Measurements from ENCODE around the gene ARHGAP5.

Gene ARHGAP5

GRCh38 chr14:32185097-32185496 is 108.0 kb downstream of the ARHGAP5 start:
- Histone ChIP-seq H3K4me3 (ENCODE audit: low read depth, low read length, poor library complexity, severe bottlenecking) (no peak overlapping the region), H3F3A (ENCODE audit: insufficient read depth, low read length) (no peaks in the 10 kb centered on the region), H3K9ac (ENCODE audit: low read length) (no peak overlapping the region), H3K4me2 (ENCODE audit: low read length) (no peak overlapping the region), H3K9me3 (ENCODE audit: low read length) (peaks cover 7% of the 10 kb centered on the region; the same call in 1 of the 2 replicates), H3K79me2 (ENCODE audit: insufficient read depth, low read length) (no peaks in the 10 kb centered on the region), H3K9me2 (ENCODE audit: low read depth, low read length) (no peaks in the 10 kb centered on the region), H3K4me1 (ENCODE audit: insufficient read depth, low read length, severe bottlenecking) (no peaks in the 10 kb centered on the region), H3K27ac (ENCODE audit: low read depth, low read length, poor library complexity, severe bottlenecking) (no peak overlapping the region), H2AFZ (ENCODE audit: low read length) (no peak overlapping the region), H3K36me3 (ENCODE audit: insufficient read depth, low read length) (no peaks in the 10 kb centered on the region), H3K27me3 (ENCODE audit: insufficient read depth, low read length) (no peaks in the 10 kb centered on the region), H4K20me1 (ENCODE audit: insufficient read depth, low read length) (no peaks in the 10 kb centered on the region)
- TF ChIP-seq CTCF (IDR thresholded peaks at IDR 0.05; ENCODE audit: low read length) (no peak), EZH2 (IDR thresholded peaks at IDR 0.05; ENCODE audit: borderline replicate concordance, low read length) (no peak)

- Histone ChIP-seq H3K4me1 (ENCODE audit: insufficient read depth, low read length, severe bottlenecking) (no peaks in the 10 kb centered on the region), H3K79me2 (ENCODE audit: insufficient read depth, low read length) (no peaks in the 10 kb centered on the region), H2AFZ (ENCODE audit: low read length) (no peak overlapping the region)
These were observed 109.1 kb downstream of the ARHGAP5 start for GRCh38 chr14:32186248-32186647.

GRCh38 chr14:32189811-32190210 is 112.7 kb downstream of the ARHGAP5 start:
- TF ChIP-seq EZH2 (IDR thresholded peaks at IDR 0.05; ENCODE audit: borderline replicate concordance, low read length) (no peak), CTCF (IDR thresholded peaks at IDR 0.05; ENCODE audit: low read length) (no peak)
- Histone ChIP-seq H3K36me3 (ENCODE audit: insufficient read depth, low read length) (no peaks in the 10 kb centered on the region), H3K9me2 (ENCODE audit: low read depth, low read length) (no peaks in the 10 kb centered on the region), H3K27ac (ENCODE audit: low read depth, low read length, poor library complexity, severe bottlenecking) (no peak overlapping the region), H3K4me1 (ENCODE audit: insufficient read depth, low read length, severe bottlenecking) (no peaks in the 10 kb centered on the region), H3K4me3 (ENCODE audit: low read depth, low read length, poor library complexity, severe bottlenecking) (no peak overlapping the region), H3K4me2 (ENCODE audit: low read length) (no peak overlapping the region), H3K9me3 (ENCODE audit: low read length) (peaks cover 5% of the 10 kb centered on the region; the same call in 1 of the 2 replicates), H3F3A (ENCODE audit: insufficient read depth, low read length) (no peaks in the 10 kb centered on the region), H3K79me2 (ENCODE audit: insufficient read depth, low read length) (no peaks in the 10 kb centered on the region), H3K9ac (ENCODE audit: low read length) (no peak overlapping the region), H4K20me1 (ENCODE audit: insufficient read depth, low read length) (no peaks in the 10 kb centered on the region), H2AFZ (ENCODE audit: low read length) (no peak overlapping the region), H3K27me3 (ENCODE audit: insufficient read depth, low read length) (no peaks in the 10 kb centered on the region)

More at GRCh38 chr14:32186248-32186647, 109.1 kb downstream of the ARHGAP5 start:
- Histone ChIP-seq H3F3A (ENCODE audit: insufficient read depth, low read length) (no peaks in the 10 kb centered on the region), H3K4me2 (ENCODE audit: low read length) (no peak overlapping the region), H3K9ac (ENCODE audit: low read length) (no peak overlapping the region), H4K20me1 (ENCODE audit: insufficient read depth, low read length) (no peaks in the 10 kb centered on the region), H3K9me3 (ENCODE audit: low read length) (peaks cover 7% of the 10 kb centered on the region; the same call in 1 of the 2 replicates), H3K4me3 (ENCODE audit: low read depth, low read length, poor library complexity, severe bottlenecking) (no peak overlapping the region), H3K27me3 (ENCODE audit: insufficient read depth, low read length) (no peaks in the 10 kb centered on the region), H3K36me3 (ENCODE audit: insufficient read depth, low read length) (no peaks in the 10 kb centered on the region), H3K27ac (ENCODE audit: low read depth, low read length, poor library complexity, severe bottlenecking) (no peak overlapping the region), H3K9me2 (ENCODE audit: low read depth, low read length) (no peaks in the 10 kb centered on the region)
- no peak for TF ChIP-seq CTCF (IDR thresholded peaks at IDR 0.05; ENCODE audit: low read length)
- TF ChIP-seq EZH2 (IDR thresholded peaks at IDR 0.05; ENCODE audit: borderline replicate concordance, low read length) = no peak

Data from OCI-LY1 (cell line).